ENCODE data around the gene USP7. TPM values are rescaled to one million over a fixed set of nuclear protein-coding genes. Genes with fewer than 3 reads are reported as not detected.

Gene USP7
- total RNA-seq, 2 donors from 2014 or later, result 114 to 140 TPM

DNA sequence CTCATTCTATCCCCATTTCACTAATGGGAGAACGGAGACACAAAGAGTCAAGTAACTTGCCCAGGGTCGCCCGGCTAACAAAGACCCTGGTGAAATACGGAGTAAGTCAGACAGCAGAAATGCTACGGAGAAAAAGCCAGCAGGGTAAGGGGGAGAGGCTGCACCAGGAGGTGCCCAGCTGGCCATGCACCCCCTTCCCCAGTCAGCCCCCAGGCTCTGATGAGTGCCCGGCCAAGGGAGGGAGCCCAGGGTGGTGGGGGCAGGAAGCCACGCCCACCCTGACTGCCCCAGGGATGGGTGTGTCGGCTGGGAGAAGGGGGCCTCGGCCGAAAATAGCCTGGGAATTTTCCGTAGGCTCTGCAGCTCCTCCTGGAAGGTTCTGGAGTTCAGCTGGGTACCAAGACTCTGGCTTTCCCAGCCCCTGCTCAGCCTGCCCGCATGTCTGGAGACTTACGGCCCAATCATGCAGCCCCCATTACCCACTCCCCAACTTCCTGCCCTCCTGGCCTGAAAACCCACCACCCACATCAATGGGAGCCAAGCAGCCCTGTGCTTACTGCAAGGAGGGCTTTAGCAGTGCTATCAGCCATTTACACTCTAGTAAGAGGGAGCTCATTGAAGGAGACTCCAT is 99.1 kb downstream of the USP7 start:
- Histone ChIP-seq H3K9ac (ENCODE audit: extremely low read depth, low read length, poor library complexity, severe bottlenecking) (no peak overlapping the region), H3K36me3 (ENCODE audit: control insufficient read depth, insufficient read depth, low read length) (peaks cover 41% of the 10 kb centered on the region), H3K4me1 (ENCODE audit: control insufficient read depth, insufficient read depth, low read length) (peaks cover 26% of the 10 kb centered on the region), H3K27ac (ENCODE audit: low read depth, low read length) (peak overlapping the region; percentile 67), H3K9me3 (ENCODE audit: control insufficient read depth, low read length) (no peaks in the 10 kb centered on the region), H3K4me3 (ENCODE audit: low read length) (no peak overlapping the region), H3K27me3 (ENCODE audit: control insufficient read depth, insufficient read depth, low read length, poor library complexity, severe bottlenecking) (no peaks in the 10 kb centered on the region)
- Mint-ChIP-seq H3K27me3 (ENCODE audit: insufficient read depth) (no peaks in the 10 kb centered on the region), H3K36me3 (ENCODE audit: low read depth) (peaks cover 27% of the 10 kb centered on the region), H3K9me3 (no peaks in the 10 kb centered on the region), H3K4me3 (peak overlapping the region; percentile 88), H3K27ac (peak overlapping the region; percentile 62), H3K4me1 (peaks cover 39% of the 10 kb centered on the region)
- DNase-seq, result no peak
- WGBS, 2 experiments (ENCODE audit: insufficient coverage in 1 of 2, insufficient read length in 1 of 2), result 68 to 86% methylated on average over 6 to 13 of the region's 13 CpGs
- TF ChIP-seq, protein P1, sequence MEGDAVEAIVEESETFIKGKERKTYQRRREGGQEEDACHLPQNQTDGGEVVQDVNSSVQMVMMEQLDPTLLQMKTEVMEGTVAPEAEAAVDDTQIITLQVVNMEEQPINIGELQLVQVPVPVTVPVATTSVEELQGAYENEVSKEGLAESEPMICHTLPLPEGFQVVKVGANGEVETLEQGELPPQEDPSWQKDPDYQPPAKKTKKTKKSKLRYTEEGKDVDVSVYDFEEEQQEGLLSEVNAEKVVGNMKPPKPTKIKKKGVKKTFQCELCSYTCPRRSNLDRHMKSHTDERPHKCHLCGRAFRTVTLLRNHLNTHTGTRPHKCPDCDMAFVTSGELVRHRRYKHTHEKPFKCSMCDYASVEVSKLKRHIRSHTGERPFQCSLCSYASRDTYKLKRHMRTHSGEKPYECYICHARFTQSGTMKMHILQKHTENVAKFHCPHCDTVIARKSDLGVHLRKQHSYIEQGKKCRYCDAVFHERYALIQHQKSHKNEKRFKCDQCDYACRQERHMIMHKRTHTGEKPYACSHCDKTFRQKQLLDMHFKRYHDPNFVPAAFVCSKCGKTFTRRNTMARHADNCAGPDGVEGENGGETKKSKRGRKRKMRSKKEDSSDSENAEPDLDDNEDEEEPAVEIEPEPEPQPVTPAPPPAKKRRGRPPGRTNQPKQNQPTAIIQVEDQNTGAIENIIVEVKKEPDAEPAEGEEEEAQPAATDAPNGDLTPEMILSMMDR (conservative IDR thresholded peaks at IDR 0.05), result no peak

GRCh38 chr16:8863594-8864424 is 99.9 kb downstream of the USP7 start:
- TF ChIP-seq, protein P1 (conservative IDR thresholded peaks at IDR 0.05), result peak; percentile 50
- H3K9ac ChIP-seq (ENCODE audit: extremely low read depth, low read length, poor library complexity, severe bottlenecking), result no peak overlapping the region
- H3K27me3 ChIP-seq (ENCODE audit: control insufficient read depth, insufficient read depth, low read length, poor library complexity, severe bottlenecking), result no peaks in the 10 kb centered on the region
- Mint-ChIP-seq H3K27ac (peak overlapping the region; percentile 62), H3K4me3 (peak overlapping the region; percentile 27), H3K27me3 (ENCODE audit: insufficient read depth) (no peaks in the 10 kb centered on the region), H3K36me3 (ENCODE audit: low read depth) (peaks cover 34% of the 10 kb centered on the region), H3K9me3 (no peaks in the 10 kb centered on the region), H3K4me1 (peaks cover 34% of the 10 kb centered on the region)
- H3K27ac ChIP-seq (ENCODE audit: low read depth, low read length), result no peak overlapping the region
- DNase-seq, result peak; percentile 81
- H3K9me3 ChIP-seq (ENCODE audit: control insufficient read depth, low read length), result no peaks in the 10 kb centered on the region
- peaks cover 26% of the 10 kb centered on the region for H3K4me1 ChIP-seq (ENCODE audit: control insufficient read depth, insufficient read depth, low read length)
- peaks cover 47% of the 10 kb centered on the region for H3K36me3 ChIP-seq (ENCODE audit: control insufficient read depth, insufficient read depth, low read length)
- H3K4me3 ChIP-seq (ENCODE audit: low read length), result no peak overlapping the region
- 86 to 89% methylated on average over 15 to 17 of the region's 17 CpGs for WGBS, 2 experiments (ENCODE audit: insufficient coverage in 1 of 2, insufficient read length in 1 of 2)

- WGBS, 2 experiments (ENCODE audit: insufficient coverage in 1 of 2, insufficient read length in 1 of 2), result 88 to 98% methylated on average over 6 to 14 of the region's 14 CpGs
- peaks cover 58% of the 10 kb centered on the region for H3K36me3 ChIP-seq (ENCODE audit: control insufficient read depth, insufficient read depth, low read length)
- no peak overlapping the region for H3K9ac ChIP-seq (ENCODE audit: extremely low read depth, low read length, poor library complexity, severe bottlenecking)
- peaks cover 26% of the 10 kb centered on the region for H3K4me1 ChIP-seq (ENCODE audit: control insufficient read depth, insufficient read depth, low read length)
- DNase-seq, result no peak
- H3K27ac Mint-ChIP-seq, result no peak overlapping the region
- peaks cover 34% of the 10 kb centered on the region for H3K4me1 Mint-ChIP-seq
- H3K27me3 ChIP-seq (ENCODE audit: control insufficient read depth, insufficient read depth, low read length, poor library complexity, severe bottlenecking), result no peaks in the 10 kb centered on the region
- no peaks in the 10 kb centered on the region for H3K9me3 ChIP-seq (ENCODE audit: control insufficient read depth, low read length)
- no peak overlapping the region for H3K27ac ChIP-seq (ENCODE audit: low read depth, low read length)
- H3K9me3 Mint-ChIP-seq, result no peaks in the 10 kb centered on the region
- H3K4me3 Mint-ChIP-seq, result no peak overlapping the region
- no peaks in the 10 kb centered on the region for H3K27me3 Mint-ChIP-seq (ENCODE audit: insufficient read depth)
- H3K4me3 ChIP-seq (ENCODE audit: low read length), result no peak overlapping the region
- TF ChIP-seq, protein P1 (conservative IDR thresholded peaks at IDR 0.05), result no peak
- peaks cover 47% of the 10 kb centered on the region for H3K36me3 Mint-ChIP-seq (ENCODE audit: low read depth)
Measured at GRCh38 chr16:8862309-8863130, 101.2 kb downstream of the USP7 start.
